GM12872 (cell line): ENCODE results near the gene MRPS7.

Experiments
- TF ChIP-seq, protein P1 (sequence below): IDR thresholded peaks from 3 replicates; pipeline ENCODE4 v1.5.1; 2011; ENCODE audit warnings: low read depth, mild to moderate bottlenecking, low read length, moderate library complexity; ENCODE audit not compliant: insufficient read depth

The MRPS7 gene

DNA sequence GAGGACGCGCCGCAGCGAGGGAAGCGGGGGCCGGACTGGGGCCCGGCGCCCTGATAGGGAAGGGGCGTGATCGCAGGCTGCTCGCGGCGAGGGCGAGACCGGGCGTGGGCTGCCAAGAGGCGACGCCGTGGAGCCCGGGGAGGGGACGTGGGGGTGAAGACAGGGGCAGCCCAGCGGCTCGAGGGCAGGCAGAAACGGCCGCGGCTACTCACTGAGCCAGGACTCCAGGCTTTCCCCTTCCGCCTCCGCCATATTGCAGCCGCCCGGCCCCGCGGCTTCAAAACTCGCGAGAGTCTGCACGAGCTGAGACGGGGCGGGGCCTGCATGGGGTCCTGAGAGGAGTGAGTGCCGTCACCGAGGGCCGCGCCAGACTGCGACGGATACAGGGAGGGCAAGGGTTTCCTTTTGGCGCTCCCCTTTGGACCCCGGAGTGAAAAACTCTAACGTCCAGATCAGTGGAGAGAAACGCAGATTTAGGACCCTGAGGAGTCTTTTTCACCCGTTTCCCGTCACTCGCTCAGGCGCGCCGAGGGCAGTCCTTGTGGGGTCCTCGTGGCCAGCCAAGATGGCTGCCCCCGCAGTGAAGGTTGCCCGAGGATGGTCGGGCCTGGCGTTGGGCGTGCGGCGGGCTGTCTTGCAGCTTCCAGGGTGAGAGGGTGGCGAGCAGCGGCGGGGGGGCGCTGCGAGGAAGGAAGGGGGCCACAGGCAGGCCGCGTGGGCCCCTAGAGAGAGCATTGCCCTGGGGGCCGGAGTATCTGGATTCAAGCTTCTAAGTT lies at the start of gene MRPS7, which contains the start of gene GGA3:
MRPS7 (plus strand) TSS at position 544 of the 776 bp plus-strand sequence; CDS start at position 566, 22 bp downstream.
GGA3 (minus strand) TSS at position 271 of the 776 bp plus-strand sequence; CDS start at position 252, 19 bp downstream.
- TF ChIP-seq, protein P1, sequence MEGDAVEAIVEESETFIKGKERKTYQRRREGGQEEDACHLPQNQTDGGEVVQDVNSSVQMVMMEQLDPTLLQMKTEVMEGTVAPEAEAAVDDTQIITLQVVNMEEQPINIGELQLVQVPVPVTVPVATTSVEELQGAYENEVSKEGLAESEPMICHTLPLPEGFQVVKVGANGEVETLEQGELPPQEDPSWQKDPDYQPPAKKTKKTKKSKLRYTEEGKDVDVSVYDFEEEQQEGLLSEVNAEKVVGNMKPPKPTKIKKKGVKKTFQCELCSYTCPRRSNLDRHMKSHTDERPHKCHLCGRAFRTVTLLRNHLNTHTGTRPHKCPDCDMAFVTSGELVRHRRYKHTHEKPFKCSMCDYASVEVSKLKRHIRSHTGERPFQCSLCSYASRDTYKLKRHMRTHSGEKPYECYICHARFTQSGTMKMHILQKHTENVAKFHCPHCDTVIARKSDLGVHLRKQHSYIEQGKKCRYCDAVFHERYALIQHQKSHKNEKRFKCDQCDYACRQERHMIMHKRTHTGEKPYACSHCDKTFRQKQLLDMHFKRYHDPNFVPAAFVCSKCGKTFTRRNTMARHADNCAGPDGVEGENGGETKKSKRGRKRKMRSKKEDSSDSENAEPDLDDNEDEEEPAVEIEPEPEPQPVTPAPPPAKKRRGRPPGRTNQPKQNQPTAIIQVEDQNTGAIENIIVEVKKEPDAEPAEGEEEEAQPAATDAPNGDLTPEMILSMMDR = no peak

DNA sequence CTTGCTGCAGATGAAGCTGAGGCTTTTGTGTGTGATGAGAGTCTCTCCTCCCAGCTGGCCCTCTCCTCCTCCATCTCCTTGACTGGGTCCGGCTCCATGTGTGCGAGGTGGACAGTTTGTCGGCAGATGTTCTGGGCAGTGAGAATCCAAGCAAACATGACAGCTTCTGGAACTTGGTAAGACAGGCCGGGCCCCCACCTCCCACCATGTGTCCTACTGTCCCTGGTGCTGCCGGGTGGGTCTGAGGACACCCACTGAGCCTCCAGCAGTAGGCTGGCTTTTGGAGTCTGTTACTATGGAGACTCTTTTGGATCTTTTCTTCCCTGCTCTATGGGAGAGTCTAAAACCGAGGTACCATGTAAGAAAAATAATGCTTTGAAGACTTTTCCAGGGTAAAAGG lies 43.5 kb upstream of the MRPS7 start:
- TF ChIP-seq, protein P1 = no peak

GRCh38 chr17:75219815-75220214 lies 41.9 kb upstream of the MRPS7 start:
- TF ChIP-seq, protein P1 = no peak

- TF ChIP-seq, protein P1 = no peak
These were observed 36.7 kb upstream of the MRPS7 start for GRCh38 chr17:75225016-75225415.

GRCh38 chr17:75227729-75228128 lies 34.0 kb upstream of the MRPS7 start:
- TF ChIP-seq, protein P1 = no peak

DNA sequence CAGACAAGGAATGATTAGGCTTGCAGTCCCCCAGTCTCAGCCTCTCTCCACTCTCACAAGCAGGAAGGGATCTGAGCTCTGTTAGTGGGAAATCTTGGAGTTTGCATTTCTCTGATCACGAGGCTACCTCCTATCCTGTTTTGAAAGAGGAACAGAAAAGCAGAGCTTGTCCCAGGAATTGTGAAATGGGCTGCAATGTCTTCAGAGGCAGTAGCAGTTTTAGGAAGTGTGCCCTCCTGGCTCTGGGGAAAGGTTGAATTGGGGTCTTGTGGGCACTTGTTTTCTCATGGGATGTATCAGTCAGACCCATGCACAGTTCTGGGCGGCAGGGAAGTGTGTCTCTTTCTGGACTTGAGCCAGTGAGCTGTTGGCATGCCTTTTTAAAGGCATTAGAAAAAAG lies 33.4 kb upstream of the MRPS7 start:
- TF ChIP-seq, protein P1 = no peak

DNA sequence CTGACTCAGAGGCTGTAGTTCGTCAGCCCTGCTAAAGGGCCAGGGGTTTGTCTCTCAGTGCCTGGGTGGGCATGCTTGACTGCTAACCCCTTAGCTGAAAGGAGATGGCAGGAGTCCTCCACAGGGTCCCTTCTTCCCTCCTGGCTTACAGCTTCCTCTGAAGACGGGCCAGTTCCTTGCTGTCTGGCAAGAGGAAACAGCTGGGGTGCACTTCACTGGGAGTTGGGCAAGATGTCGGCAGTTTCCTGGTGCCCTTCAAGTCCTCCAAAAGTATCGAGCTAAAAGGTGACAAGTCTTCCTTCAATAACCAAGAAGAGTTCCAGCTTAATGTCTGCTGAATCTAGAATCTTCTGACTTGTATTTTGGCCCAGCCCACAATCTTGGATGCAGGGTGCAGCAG lies 32.8 kb upstream of the MRPS7 start:
- TF ChIP-seq, protein P1 = no peak
